ENCODE measurements around the gene NRF1.

The NRF1 gene

GRCh38 chr7:129800901-129801300 lies 189.4 kb downstream of the NRF1 start:
- TF ChIP-seq CTCF (IDR thresholded peaks at IDR 0.05; ENCODE audit: control extremely low read depth, extremely low read depth, low read depth, missing control alignments), result no peak
- DNase-seq (ENCODE audit: extremely low spot score), result no peak
- ChIA-PET POLR2A (no interaction called here), CTCF (no interaction called here)

- ChIA-PET CTCF (no interaction called here), POLR2A (no interaction called here)
- DNase-seq (ENCODE audit: extremely low spot score), result no peak
- no peak for TF ChIP-seq CTCF (IDR thresholded peaks at IDR 0.05; ENCODE audit: control extremely low read depth, extremely low read depth, low read depth, missing control alignments)
Observed at GRCh38 chr7:129801882-129802281, 190.4 kb downstream of the NRF1 start.

- ChIA-PET POLR2A (interaction anchor here (0.6 kb wide), 1 partner anchor 17 kb away, joined by 3 read pairs; no protein-coding TSS in a partner anchor), CTCF (no interaction called here)
- no peak for DNase-seq (ENCODE audit: extremely low spot score)
- TF ChIP-seq CTCF (IDR thresholded peaks at IDR 0.05; ENCODE audit: control extremely low read depth, extremely low read depth, low read depth, missing control alignments), result no peak
Observed at GRCh38 chr7:129803546-129804081, 192.1 kb downstream of the NRF1 start.

- CTCF ChIA-PET, result no interaction called here
- POLR2A ChIA-PET, result interaction anchor here (0.6 kb wide), 1 partner anchor 18 kb away, joined by 3 read pairs; no protein-coding TSS in a partner anchor
- DNase-seq (ENCODE audit: extremely low spot score), result no peak
- TF ChIP-seq CTCF (IDR thresholded peaks at IDR 0.05; ENCODE audit: control extremely low read depth, extremely low read depth, low read depth, missing control alignments), result no peak
Observed at GRCh38 chr7:129804111-129804889, 192.8 kb downstream of the NRF1 start.

GRCh38 chr7:129804890-129805719 lies 193.6 kb downstream of the NRF1 start:
- CTCF ChIA-PET, result no interaction called here
- no peak for DNase-seq (ENCODE audit: extremely low spot score)
- no peak for TF ChIP-seq CTCF (IDR thresholded peaks at IDR 0.05; ENCODE audit: control extremely low read depth, extremely low read depth, low read depth, missing control alignments)
- POLR2A ChIA-PET, result no interaction called here
